Trophoblast cell (in vitro differentiated cells and primary cell): ENCODE measurements around the gene OGA. TPM values are rescaled to one million over a fixed set of nuclear protein-coding genes. Genes with fewer than 3 reads are reported as not detected.

Experiments
- DNase-seq, 2 donors: peaks; one replicate each; pipeline ENCODE4 v3.0.0-alpha.2; 2016
- H2AFZ ChIP-seq: 2 replicates; pipeline ENCODE4 v1.6.1; 2013; ENCODE audit warnings: low read length, moderate library complexity, mild to moderate bottlenecking; ENCODE audit not compliant: insufficient read depth, poor library complexity
- H2AK5ac ChIP-seq: 2 replicates; pipeline ENCODE4 v1.6.1; 2013; ENCODE audit warnings: mild to moderate bottlenecking, low read length
- H2BK120ac ChIP-seq: 2 replicates; pipeline ENCODE4 v1.6.1; 2013; ENCODE audit warnings: low read length, mild to moderate bottlenecking, moderate library complexity; ENCODE audit not compliant: insufficient read depth, poor library complexity
- H2BK12ac ChIP-seq: 2 replicates; pipeline ENCODE4 v1.6.1; 2013; ENCODE audit warnings: mild to moderate bottlenecking, low read length, moderate library complexity
- H2BK5ac ChIP-seq: 2 replicates; pipeline ENCODE4 v1.6.1; 2013; ENCODE audit warnings: low read length, low read depth, moderate library complexity, mild to moderate bottlenecking; ENCODE audit not compliant: poor library complexity
- H3K14ac ChIP-seq: 2 replicates; pipeline ENCODE4 v1.6.1; 2013; ENCODE audit warnings: mild to moderate bottlenecking, low read length
- H3K18ac ChIP-seq: 2 replicates; pipeline ENCODE4 v1.6.1; 2013; ENCODE audit warnings: mild to moderate bottlenecking, low read length
- H3K23ac ChIP-seq: 2 replicates; pipeline ENCODE4 v1.6.1; 2013; ENCODE audit warnings: low read length
- H3K27ac ChIP-seq: 2 replicates; pipeline ENCODE4 v1.5.1; 2013; ENCODE audit warnings: low read depth, mild to moderate bottlenecking, inconsistent platforms, low read length, moderate library complexity
- H3K27me3 ChIP-seq: 2 replicates; pipeline ENCODE4 v1.6.1; 2013; ENCODE audit warnings: inconsistent platforms, mild to moderate bottlenecking, low read length, moderate library complexity; ENCODE audit not compliant: insufficient read depth
- H3K36me3 ChIP-seq, 2 experiments: 1 replicate in 1 of 2; 2 replicates in 1 of 2; pipeline ENCODE4 v1.6.1; 2013; ENCODE audit warnings: low read length in 2 of 2, mild to moderate bottlenecking in 2 of 2, moderate library complexity in 1 of 2; ENCODE audit not compliant: insufficient read depth in 2 of 2, control insufficient read depth in 1 of 2
- H3K4ac ChIP-seq: 2 replicates; pipeline ENCODE4 v1.6.1; 2013; ENCODE audit warnings: low read depth, mild to moderate bottlenecking, low read length, moderate library complexity
- H3K4me1 ChIP-seq, 2 experiments: 1 replicate in 1 of 2; 2 replicates in 1 of 2; pipeline ENCODE4 v1.6.1; 2013; ENCODE audit warnings: low read length in 2 of 2, mild to moderate bottlenecking in 2 of 2, moderate library complexity in 1 of 2; ENCODE audit not compliant: insufficient read depth in 2 of 2, control insufficient read depth in 1 of 2
- H3K4me2 ChIP-seq: 2 replicates; pipeline ENCODE4 v1.6.1; 2013; ENCODE audit warnings: inconsistent platforms, mild to moderate bottlenecking, low read length, moderate library complexity
- H3K4me3 ChIP-seq: 2 replicates; pipeline ENCODE4 v1.5.1; 2013; ENCODE audit warnings: mild to moderate bottlenecking, low read depth, low read length, inconsistent platforms
- H3K79me1 ChIP-seq: one replicate; pipeline ENCODE4 v1.6.1; 2013; ENCODE audit warnings: low read length
- H3K79me2 ChIP-seq: 2 replicates; pipeline ENCODE4 v1.6.1; 2013; ENCODE audit warnings: low read length, mild to moderate bottlenecking; ENCODE audit not compliant: control insufficient read depth, insufficient read depth, poor library complexity
- H3K9ac ChIP-seq: 2 replicates; pipeline ENCODE4 v1.6.1; 2013; ENCODE audit warnings: mild to moderate bottlenecking, low read length
- H3K9me3 ChIP-seq: 2 replicates; pipeline ENCODE4 v1.6.1; 2013; ENCODE audit warnings: low read depth, mild to moderate bottlenecking, control low read depth, inconsistent platforms, low read length; ENCODE audit not compliant: insufficient read depth
- H4K12ac ChIP-seq: 2 replicates; pipeline ENCODE4 v1.6.1; 2013; ENCODE audit warnings: low read depth, mild to moderate bottlenecking, low read length, moderate library complexity
- H4K8ac ChIP-seq: 2 replicates; pipeline ENCODE4 v1.6.1; 2013; ENCODE audit warnings: low read depth, mild to moderate bottlenecking, low read length, moderate library complexity
- H4K91ac ChIP-seq: one replicate; pipeline ENCODE4 v1.6.1; 2013; ENCODE audit warnings: low read depth, mild to moderate bottlenecking, low read length, moderate library complexity
- WGBS: extraction: QIAGEN DNeasy Blood & Tissue Kit; methylation state at CpG from one replicate; pipeline ENCODE4 v1.1.7; 2013; ENCODE audit warnings: missing lambda C conversion rate; ENCODE audit not compliant: insufficient read length, insufficient coverage; ENCODE audit errors: extremely low coverage; 5-methylcytosine and 5-hydroxymethylcytosine counted together
- polyA plus RNA-seq: library from polyadenylated mRNA; stranded (reverse); fragments of 200-250 nt; gene quantifications from 2 replicates; pipeline ENCODE4 v1.2.3, GENCODE V29; 2013

The OGA gene
- polyA plus RNA-seq, result 46.3 and 48.3 TPM in 2 replicates

GRCh38 chr10:101818119-101818871 is at the start of gene OGA:
OGA (minus strand) TSS chr10:101818444; CDS start chr10:101818022, 422 bp downstream.
- H3K4me1 ChIP-seq, result peaks cover 5 to 7% of the 10 kb centered on the region in 2 experiments
- H3K9ac ChIP-seq, result peak within 1 kb of the TSS; percentile 98
- H3K4ac ChIP-seq, result peak within 1 kb of the TSS; percentile 99
- peak within 1 kb of the TSS; percentile 94 for H2AK5ac ChIP-seq
- no peaks in the 10 kb centered on the region for H3K9me3 ChIP-seq
- peak within 1 kb of the TSS; percentile 82 for H4K8ac ChIP-seq
- H3K36me3 ChIP-seq, result no peaks in the 10 kb centered on the region
- H4K91ac ChIP-seq, result peak within 1 kb of the TSS; percentile 79
- no peaks in the 10 kb centered on the region for H3K27me3 ChIP-seq
- H3K4me3 ChIP-seq, result peak within 1 kb of the TSS; percentile 95
- peak within 1 kb of the TSS; percentile 84 for H3K27ac ChIP-seq
- no peak within 1 kb of the TSS for H2BK12ac ChIP-seq
- peak within 1 kb of the TSS; percentile 77 for H3K4me2 ChIP-seq
- H2BK120ac ChIP-seq, result peak within 1 kb of the TSS; percentile 74
- H2AFZ ChIP-seq, result peak within 1 kb of the TSS; percentile 90
- H3K18ac ChIP-seq, result peak within 1 kb of the TSS; percentile 93
- peak within 1 kb of the TSS; percentile 45 for H4K12ac ChIP-seq
- H3K79me2 ChIP-seq, result peaks cover 21% of the 10 kb centered on the region
- H2BK5ac ChIP-seq, result peak within 1 kb of the TSS; percentile 90
- peak; percentile 98 for DNase-seq
- H3K14ac ChIP-seq, result peak within 1 kb of the TSS; percentile 88
- H3K23ac ChIP-seq, result no peak within 1 kb of the TSS
- no CpG with 5 or more reads among the region's 47 CpGs for WGBS
- H3K79me1 ChIP-seq, result peaks cover 14% of the 10 kb centered on the region

GRCh38 chr10:101867931-101868330 is 49.7 kb upstream of the OGA start:
- Histone ChIP-seq H3K36me3 (no peaks in the 10 kb centered on the region), H4K8ac (no peak overlapping the region), H3K79me2 (no peaks in the 10 kb centered on the region), H3K23ac (no peak overlapping the region), H4K91ac (no peak overlapping the region), H3K4me1 (no peaks in the 10 kb centered on the region), H3K14ac (no peak overlapping the region), H3K4me2 (no peak overlapping the region), H3K4ac (no peak overlapping the region), H3K18ac (no peak overlapping the region), H2BK12ac (no peak overlapping the region), H3K9me3 (no peaks in the 10 kb centered on the region), H3K27ac (no peak overlapping the region), H3K27me3 (no peaks in the 10 kb centered on the region), H2AFZ (no peak overlapping the region), H2BK5ac (no peak overlapping the region), H3K4me3 (no peak overlapping the region), H4K12ac (no peak overlapping the region), H3K79me1 (no peaks in the 10 kb centered on the region), H2AK5ac (no peak overlapping the region), H3K9ac (no peak overlapping the region), H2BK120ac (no peak overlapping the region)
- WGBS, result no CpG with 5 or more reads among the region's 1 CpG
- peak in 1 of 2 donors; percentile 63 for DNase-seq

GRCh38 chr10:101859530-101859929 is 41.3 kb upstream of the OGA start:
- Histone ChIP-seq H3K4me2 (no peak overlapping the region), H2BK5ac (no peak overlapping the region), H3K23ac (no peak overlapping the region), H3K9me3 (no peaks in the 10 kb centered on the region), H3K79me2 (no peaks in the 10 kb centered on the region), H3K18ac (no peak overlapping the region), H4K12ac (no peak overlapping the region), H3K79me1 (no peaks in the 10 kb centered on the region), H3K4me1 (no peaks in the 10 kb centered on the region), H2AFZ (no peak overlapping the region), H3K4me3 (no peak overlapping the region), H4K8ac (no peak overlapping the region), H3K27ac (no peak overlapping the region), H3K9ac (no peak overlapping the region), H2BK12ac (no peak overlapping the region), H3K27me3 (no peaks in the 10 kb centered on the region), H4K91ac (no peak overlapping the region), H3K4ac (no peak overlapping the region), H2AK5ac (no peak overlapping the region), H3K14ac (no peak overlapping the region), H2BK120ac (no peak overlapping the region), H3K36me3 (no peaks in the 10 kb centered on the region)
- no CpG with 5 or more reads among the region's 2 CpGs for WGBS
- no peak for DNase-seq

- Histone ChIP-seq H3K9ac (no peak overlapping the region), H3K23ac (no peak overlapping the region), H2BK120ac (no peak overlapping the region), H3K9me3 (no peaks in the 10 kb centered on the region), H3K14ac (no peak overlapping the region), H2BK12ac (no peak overlapping the region), H3K4me1 (no peaks in the 10 kb centered on the region), H3K4me2 (no peak overlapping the region), H3K4me3 (no peak overlapping the region), H3K36me3 (no peaks in the 10 kb centered on the region), H3K18ac (no peak overlapping the region), H2AFZ (no peak overlapping the region), H3K27me3 (no peaks in the 10 kb centered on the region), H3K79me2 (no peaks in the 10 kb centered on the region), H3K27ac (no peak overlapping the region), H2AK5ac (no peak overlapping the region), H3K4ac (no peak overlapping the region), H4K91ac (no peak overlapping the region), H4K12ac (no peak overlapping the region), H4K8ac (no peak overlapping the region), H3K79me1 (no peaks in the 10 kb centered on the region), H2BK5ac (no peak overlapping the region)
- no peak for DNase-seq
- no CpG with 5 or more reads among the region's 3 CpGs for WGBS
Observed at GRCh38 chr10:101858723-101859500, 40.7 kb upstream of the OGA start.
